Colonic mucosa (tissue), 4 donors: ENCODE measurements around the gene MYO7A. TPM values are rescaled to one million over a fixed set of nuclear protein-coding genes. Genes with fewer than 3 reads are reported as not detected.

ENCODE experiments used
- DNase-seq: peaks from one replicate; pipeline ENCODE4 v3.0.0-alpha.2; 2020
- H3K27ac ChIP-seq: fragments of 200-600 bp; one replicate; pipeline ENCODE4 v1.8.0; 2021
- H3K27me3 ChIP-seq: fragments of 200-600 bp; one replicate; pipeline ENCODE4 v1.8.0; 2021
- H3K36me3 ChIP-seq: fragments of 200-600 bp; one replicate; pipeline ENCODE4 v1.8.0; 2021
- H3K4me1 ChIP-seq: fragments of 200-600 bp; one replicate; pipeline ENCODE4 v1.8.0; 2021; ENCODE audit warnings: mild to moderate bottlenecking
- H3K4me3 ChIP-seq: fragments of 200-600 bp; one replicate; pipeline ENCODE4 v1.8.0; 2021
- H3K9ac ChIP-seq, 2 donors: one replicate each; pipeline ENCODE4 v1.7.0; 2013; ENCODE audit warnings: control low read depth in 2 of 2, low read depth in 2 of 2, low read length in 2 of 2
- H3K9me3 ChIP-seq: fragments of 200-600 bp; one replicate; pipeline ENCODE4 v1.8.0; 2021
- intact Hi-C: fragments of 100-400 bp; cut with DNase I; formaldehyde crosslinking; loops from one replicate; pipeline ENCODE4 v1.14.1; 2022
- total RNA-seq, 2 donors: library from RNA; stranded (reverse); fragmentation: NEBNext Ultra II Directional in 1 of 2; extraction: Animal tissue kit (Norgen Biotek cat#: 25700) in 1 of 2; gene quantifications; one replicate each; pipeline ENCODE4 v1.2.1, GENCODE V29; 2021
- TF ChIP-seq, protein P1 (sequence below): fragments of 200-600 bp; IDR thresholded peaks from one replicate; pipeline ENCODE4 v1.8.0; 2022; ENCODE audit warnings: antibody characterized with exemption, mild to moderate bottlenecking
- donor health status: healthy.
- donor health status: DM: no; HTN: no; CAD: no.
- donor health status: DM: no; HTN: no; CAD: no.

Gene MYO7A
- total RNA-seq, 2 donors from 2014 or later = 3.8 to 4.1 TPM

DNA sequence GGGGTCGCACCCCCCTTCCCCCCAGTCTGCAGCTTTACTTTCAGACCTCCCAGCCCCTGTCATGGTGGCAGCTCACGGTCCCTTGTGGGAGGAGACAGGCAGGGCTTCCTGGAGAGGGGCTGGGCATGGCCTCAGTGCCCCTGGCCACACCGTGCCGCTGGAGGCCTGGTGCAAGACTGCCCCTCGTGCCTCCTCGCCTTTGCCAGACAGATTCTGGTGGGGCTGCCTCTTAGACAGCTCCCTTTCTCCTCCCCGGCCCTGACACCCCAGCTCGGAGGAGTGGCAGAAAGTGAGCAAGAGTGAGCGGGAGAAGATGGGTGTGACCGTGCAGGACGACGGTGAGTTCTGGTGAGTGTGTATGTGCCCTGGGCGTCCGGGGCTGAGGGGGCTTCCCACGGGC is 12.1 kb upstream of the MYO7A start:
- H3K36me3 ChIP-seq = peaks cover 22% of the 10 kb centered on the region
- H3K4me3 ChIP-seq = no peak overlapping the region
- H3K27me3 ChIP-seq = no peaks in the 10 kb centered on the region
- TF ChIP-seq, protein P1, sequence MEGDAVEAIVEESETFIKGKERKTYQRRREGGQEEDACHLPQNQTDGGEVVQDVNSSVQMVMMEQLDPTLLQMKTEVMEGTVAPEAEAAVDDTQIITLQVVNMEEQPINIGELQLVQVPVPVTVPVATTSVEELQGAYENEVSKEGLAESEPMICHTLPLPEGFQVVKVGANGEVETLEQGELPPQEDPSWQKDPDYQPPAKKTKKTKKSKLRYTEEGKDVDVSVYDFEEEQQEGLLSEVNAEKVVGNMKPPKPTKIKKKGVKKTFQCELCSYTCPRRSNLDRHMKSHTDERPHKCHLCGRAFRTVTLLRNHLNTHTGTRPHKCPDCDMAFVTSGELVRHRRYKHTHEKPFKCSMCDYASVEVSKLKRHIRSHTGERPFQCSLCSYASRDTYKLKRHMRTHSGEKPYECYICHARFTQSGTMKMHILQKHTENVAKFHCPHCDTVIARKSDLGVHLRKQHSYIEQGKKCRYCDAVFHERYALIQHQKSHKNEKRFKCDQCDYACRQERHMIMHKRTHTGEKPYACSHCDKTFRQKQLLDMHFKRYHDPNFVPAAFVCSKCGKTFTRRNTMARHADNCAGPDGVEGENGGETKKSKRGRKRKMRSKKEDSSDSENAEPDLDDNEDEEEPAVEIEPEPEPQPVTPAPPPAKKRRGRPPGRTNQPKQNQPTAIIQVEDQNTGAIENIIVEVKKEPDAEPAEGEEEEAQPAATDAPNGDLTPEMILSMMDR = no peak
- no peak overlapping the region for H3K27ac ChIP-seq
- no peak for DNase-seq
- no peak overlapping the region for H3K9ac ChIP-seq
- no peaks in the 10 kb centered on the region for H3K4me1 ChIP-seq
- intact Hi-C loops = no loop called here
- no peaks in the 10 kb centered on the region for H3K9me3 ChIP-seq

DNA sequence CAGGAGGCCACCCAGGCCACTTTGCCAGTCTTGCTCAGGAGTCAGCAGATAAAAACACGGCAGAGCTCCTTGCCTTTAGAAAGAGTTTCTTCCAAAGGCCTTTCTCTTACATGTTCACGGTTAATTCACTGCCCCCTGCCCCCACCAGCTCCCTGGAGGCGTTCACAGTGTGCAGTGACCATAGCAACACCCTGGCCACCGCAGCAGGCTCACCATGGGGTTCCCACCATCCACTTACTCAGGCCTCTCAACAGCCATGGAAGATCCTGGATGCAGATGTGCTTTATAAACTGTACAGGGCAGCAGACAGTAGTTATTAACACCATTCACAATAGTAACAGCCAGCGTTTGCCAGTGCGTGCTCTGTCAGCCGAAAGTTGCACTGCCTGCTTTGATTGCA is 10.6 kb upstream of the MYO7A start:
- H3K4me3 ChIP-seq = no peak overlapping the region
- H3K4me1 ChIP-seq = no peaks in the 10 kb centered on the region
- no peak for DNase-seq
- H3K27me3 ChIP-seq = no peaks in the 10 kb centered on the region
- H3K27ac ChIP-seq = no peak overlapping the region
- H3K36me3 ChIP-seq = peaks cover 35% of the 10 kb centered on the region
- intact Hi-C loops = no loop called here
- H3K9me3 ChIP-seq = no peaks in the 10 kb centered on the region
- TF ChIP-seq, protein P1 = no peak
- H3K9ac ChIP-seq = no peak overlapping the region

DNA sequence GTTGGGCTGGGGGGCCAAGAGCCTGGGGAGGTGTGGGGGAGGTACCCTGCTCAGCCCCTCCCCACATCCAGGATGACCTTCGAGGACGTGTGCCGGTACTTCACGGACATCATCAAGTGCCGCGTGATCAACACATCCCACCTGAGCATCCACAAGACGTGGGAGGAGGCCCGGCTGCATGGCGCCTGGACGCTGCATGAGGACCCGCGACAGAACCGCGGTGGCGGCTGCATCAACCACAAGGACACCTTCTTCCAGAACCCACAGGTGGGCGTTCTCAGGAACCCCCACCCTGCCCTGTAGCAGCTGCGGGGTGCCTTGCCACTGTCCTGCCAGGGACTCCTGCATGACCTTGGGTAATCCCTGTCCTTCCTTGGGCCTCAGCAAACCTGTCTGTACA is 10.0 kb upstream of the MYO7A start:
- Histone ChIP-seq H3K27me3 (no peaks in the 10 kb centered on the region), H3K27ac (no peak overlapping the region), H3K4me1 (no peaks in the 10 kb centered on the region), H3K9me3 (no peaks in the 10 kb centered on the region), H3K4me3 (no peak overlapping the region), H3K9ac (no peak overlapping the region), H3K36me3 (peaks cover 35% of the 10 kb centered on the region)
- TF ChIP-seq, protein P1 = no peak
- no peak for DNase-seq
- intact Hi-C loops = no loop called here

DNA sequence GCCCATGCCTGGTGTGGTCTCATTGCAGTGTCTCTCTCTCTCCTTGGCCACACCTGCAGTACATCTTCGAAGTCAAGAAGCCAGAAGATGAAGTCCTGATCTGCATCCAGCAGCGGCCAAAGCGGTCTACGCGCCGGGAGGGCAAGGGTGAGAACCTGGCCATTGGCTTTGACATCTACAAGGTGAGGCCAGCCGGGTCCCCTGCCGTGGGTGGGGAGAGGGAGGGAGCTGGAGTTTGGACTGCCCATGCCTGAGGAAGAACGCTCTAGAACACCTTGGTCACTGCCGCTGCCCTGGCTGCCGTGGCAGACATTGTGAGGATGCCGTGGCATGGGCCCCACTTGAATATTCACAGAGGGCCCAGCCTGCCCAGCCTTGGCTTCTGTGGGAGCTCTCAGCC is 9.1 kb upstream of the MYO7A start:
- no peaks in the 10 kb centered on the region for H3K27me3 ChIP-seq
- H3K9me3 ChIP-seq = no peaks in the 10 kb centered on the region
- intact Hi-C loops = no loop called here
- no peak overlapping the region for H3K27ac ChIP-seq
- DNase-seq = no peak
- TF ChIP-seq, protein P1 = no peak
- H3K4me3 ChIP-seq = no peak overlapping the region
- no peaks in the 10 kb centered on the region for H3K4me1 ChIP-seq
- peaks cover 35% of the 10 kb centered on the region for H3K36me3 ChIP-seq
- H3K9ac ChIP-seq = no peak overlapping the region

DNA sequence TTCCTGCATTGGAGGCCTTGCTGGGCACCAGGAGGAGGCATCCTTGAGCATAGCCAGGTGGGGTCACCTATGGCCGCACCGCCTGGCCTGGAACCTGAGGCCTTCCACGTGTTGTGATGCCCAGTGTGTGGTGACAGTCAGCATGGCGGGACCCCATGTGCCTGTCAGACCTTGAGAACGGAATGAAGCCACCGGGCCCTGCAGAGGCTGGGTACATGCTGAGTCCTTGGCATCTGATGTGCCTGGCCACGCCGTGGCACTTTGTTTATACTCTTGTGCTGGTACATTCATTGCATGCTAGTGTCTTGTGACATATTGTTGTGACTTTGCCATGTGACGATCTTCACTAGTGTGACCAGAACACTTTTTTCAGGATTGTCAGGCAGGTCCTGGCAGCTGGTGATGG is 8.5 kb upstream of the MYO7A start:
- Histone ChIP-seq H3K4me1 (no peaks in the 10 kb centered on the region), H3K4me3 (no peak overlapping the region), H3K27me3 (no peaks in the 10 kb centered on the region), H3K9me3 (no peaks in the 10 kb centered on the region), H3K36me3 (peaks cover 35% of the 10 kb centered on the region), H3K9ac (no peak overlapping the region), H3K27ac (no peak overlapping the region)
- no peak for DNase-seq
- TF ChIP-seq, protein P1 = no peak
- intact Hi-C loops = no loop called here

DNA sequence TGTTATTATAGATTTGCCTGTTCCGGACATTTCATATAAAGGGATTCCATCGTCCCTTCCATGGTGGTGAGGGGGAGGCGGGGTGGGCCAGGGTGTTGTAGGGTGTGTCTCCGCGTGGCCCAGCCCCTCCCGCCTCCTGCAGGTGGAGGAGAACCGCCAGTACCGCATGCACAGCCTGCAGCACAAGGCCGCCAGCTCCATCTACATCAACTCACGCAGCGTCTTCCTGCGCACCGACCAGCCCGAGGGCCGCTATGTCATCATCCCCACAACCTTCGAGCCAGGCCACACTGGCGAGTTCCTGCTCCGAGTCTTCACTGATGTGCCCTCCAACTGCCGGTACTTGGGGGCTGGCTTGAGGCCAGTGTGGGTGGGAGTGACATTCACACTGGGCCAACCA is 7.5 kb upstream of the MYO7A start:
- H3K36me3 ChIP-seq = peaks cover 32% of the 10 kb centered on the region
- H3K9me3 ChIP-seq = no peaks in the 10 kb centered on the region
- intact Hi-C loops = no loop called here
- H3K4me1 ChIP-seq = no peaks in the 10 kb centered on the region
- no peak for DNase-seq
- H3K27ac ChIP-seq = no peak overlapping the region
- no peak overlapping the region for H3K4me3 ChIP-seq
- no peak overlapping the region for H3K9ac ChIP-seq
- TF ChIP-seq, protein P1 = no peak
- H3K27me3 ChIP-seq = no peaks in the 10 kb centered on the region
